Fibroblast of mammary gland (primary cell): ENCODE measurements around the gene C11orf86.
"Not testable (repeated sequence)": the region's sequence is repeated elsewhere in the genome, so short reads cannot be mapped to it uniquely, and the experiment has no call there.

Experiments used
- DNase-seq: peaks from one replicate; pipeline ENCODE4 v3.0.0-alpha.2; 2010; ENCODE audit warnings: low read depth
- H3K4me3 ChIP-seq: 2 replicates; pipeline ENCODE4 v1.5.1; 2011; ENCODE audit warnings: low read depth, mild to moderate bottlenecking, low read length, moderate library complexity; ENCODE audit not compliant: control insufficient read depth
- CTCF ChIP-seq: conservative IDR thresholded peaks from 2 replicates; pipeline ENCODE4 v1.5.1; 2011; ENCODE audit warnings: low read depth, low read length, inconsistent platforms; ENCODE audit not compliant: control insufficient read depth, insufficient read depth

C11orf86 gene

GRCh38 chr11:66956689-66957290 lies 18.3 kb upstream of the C11orf86 start:
- peak overlapping the region; percentile 49 for H3K4me3 ChIP-seq
- DNase-seq = peak; percentile 95
- TF ChIP-seq CTCF = peak; percentile 21

- no peak for DNase-seq
- TF ChIP-seq CTCF = no peak
- H3K4me3 ChIP-seq = peak overlapping the region; percentile 49
These were observed 17.2 kb upstream of the C11orf86 start for GRCh38 chr11:66957971-66958231.

- no peak for TF ChIP-seq CTCF
- peak; percentile 100 for DNase-seq
- peak within 1 kb of the TSS; percentile 49 for H3K4me3 ChIP-seq
These were observed 16.7 kb upstream of the C11orf86 start, which contains the start of gene PC for GRCh38 chr11:66958232-66958955. Gene PC (minus strand): TSS chr11:66958383. CDS start chr11:66872159, 86,224 bp downstream.

GRCh38 chr11:66958956-66959274 lies 16.2 kb upstream of the C11orf86 start:
- no peak for TF ChIP-seq CTCF
- no peak for DNase-seq
- peak overlapping the region; percentile 27 for H3K4me3 ChIP-seq

GRCh38 chr11:66961691-66962213 lies 13.4 kb upstream of the C11orf86 start:
- H3K4me3 ChIP-seq, DNase-seq: not testable (repeated sequence)

GRCh38 chr11:66962247-66962646 lies 12.9 kb upstream of the C11orf86 start:
- TF ChIP-seq CTCF = no peak
- DNase-seq = no peak

GRCh38 chr11:66962801-66963200 lies 12.3 kb upstream of the C11orf86 start:
- TF ChIP-seq CTCF = no peak
- DNase-seq = no peak
- H3K4me3 ChIP-seq = no peak overlapping the region

More at GRCh38 chr11:66962247-66962646, 12.9 kb upstream of the C11orf86 start:
- H3K4me3 ChIP-seq = no peak overlapping the region
